G401.6 (cell line): Measurements from ENCODE around the gene UBB.

ENCODE experiments used
- FAIRE-seq: peaks from 2 replicates; lab custom pipeline; 2012; peaks lifted over from hg19 to GRCh38; lab: Jason Lieb, UNC

UBB gene

GRCh38 chr17:16419074-16419928, 38.4 kb downstream of the UBB start:
- peak; percentile 90 for FAIRE-seq

- FAIRE-seq: no peak
Measured at GRCh38 chr17:16419929-16420271, 39.0 kb downstream of the UBB start.

- no peak for FAIRE-seq
Measured at GRCh38 chr17:16422416-16422815, 41.5 kb downstream of the UBB start.

- FAIRE-seq: no peak
Measured at GRCh38 chr17:16423226-16423872, 42.5 kb downstream of the UBB start.

- FAIRE-seq: no peak
Measured at GRCh38 chr17:16425202-16425601, 44.3 kb downstream of the UBB start.

- FAIRE-seq: no peak
Measured at GRCh38 chr17:16425698-16426659, 45.1 kb downstream of the UBB start.

GRCh38 chr17:16427020-16427419, 46.1 kb downstream of the UBB start:
- no peak for FAIRE-seq

- no peak for FAIRE-seq
Measured at GRCh38 chr17:16428098-16428882, 47.4 kb downstream of the UBB start.

- FAIRE-seq: no peak
Measured at GRCh38 chr17:16429083-16429482, 48.2 kb downstream of the UBB start.

GRCh38 chr17:16430650-16431049, 49.8 kb downstream of the UBB start:
- no peak for FAIRE-seq

GRCh38 chr17:16432017-16432416, 51.1 kb downstream of the UBB start:
- no peak for FAIRE-seq
